Measurements from ENCODE around the gene SH3BP5L. TPM values are rescaled to one million over a fixed set of nuclear protein-coding genes. Genes with fewer than 3 reads are reported as not detected.

The SH3BP5L gene
- 10 to 100 TPM in 5 of 6 experiments, 1 to 10 TPM in 1; 9.8 to 13.1 (median 12.4) TPM for total RNA-seq
- long read RNA-seq: 0 reads

- peak; percentile 92 to 95 (median 94) for DNase-seq
- WGBS (ENCODE audit: insufficient coverage, low coverage, low lambda C conversion rate, missing lambda C conversion rate): under 1% methylated on average over 36 of the region's 56 CpGs
- intact Hi-C loops (cut with DNase I): no loop called here
- Histone ChIP-seq H3K9me3 (no peaks in the 10 kb centered on the region), H3K4me3 (peak within 1 kb of the TSS; percentile 69 to 76 (median 73)), H3K27me3 (no peaks in the 10 kb centered on the region), H3K36me3 (no peaks in the 10 kb centered on the region), H3K4me1 (peaks cover 0 to 30% (median 12%) of the 10 kb centered on the region in 4 donors), H3K27ac (peak within 1 kb of the TSS; percentile 95 to 100 (median 98))
- peak; percentile 85 to 96 (median 92) for ATAC-seq
- TF ChIP-seq CTCF (IDR thresholded peaks at IDR 0.05) (peak; percentile 41 to 74 (median 70)), POLR2A (IDR thresholded peaks at IDR 0.05) (peak; percentile 77)
Measured at GRCh38 chr1:248825909-248826760, at the start of gene SH3BP5L. Gene SH3BP5L (minus strand): TSS chr1:248825915. CDS start chr1:248824935, 980 bp downstream.

GRCh38 chr1:248873993-248874533 lies 48.3 kb upstream of the SH3BP5L start:
- TF ChIP-seq POLR2A (IDR thresholded peaks at IDR 0.05) (no peak), CTCF (IDR thresholded peaks at IDR 0.05) (no peak)
- 9% methylated on average over 23 of the region's 23 CpGs for WGBS (ENCODE audit: insufficient coverage, low coverage, low lambda C conversion rate, missing lambda C conversion rate)
- intact Hi-C loops (cut with DNase I): no loop called here
- ATAC-seq (peak; percentile 55 to 75 (median 66)), DNase-seq (peak in 1 of 3 donors; percentile 59)
- Histone ChIP-seq H3K27ac (peak overlapping the region; percentile 78 to 80 (median 80)), H3K27me3 (no peaks in the 10 kb centered on the region), H3K36me3 (no peaks in the 10 kb centered on the region), H3K9me3 (no peaks in the 10 kb centered on the region), H3K4me3 (peak overlapping the region; percentile 36 to 60 (median 55)), H3K4me1 (peaks cover 0 to 7% (median 0%) of the 10 kb centered on the region in 4 donors)

- intact Hi-C loops (cut with DNase I): no loop called here
Measured at GRCh38 chr1:248873409-248873992, 47.8 kb upstream of the SH3BP5L start.

More at GRCh38 chr1:248873409-248873992, 47.8 kb upstream of the SH3BP5L start:
- Histone ChIP-seq H3K9me3 (no peaks in the 10 kb centered on the region), H3K4me1 (peaks cover 0 to 7% (median 0%) of the 10 kb centered on the region in 4 donors), H3K27me3 (no peaks in the 10 kb centered on the region), H3K4me3 (peak overlapping the region; percentile 36 to 60 (median 55)), H3K36me3 (no peaks in the 10 kb centered on the region), H3K27ac (peak overlapping the region; percentile 78 to 80 (median 80))
- ATAC-seq (peak; percentile 91 to 94 (median 93)), DNase-seq (peak; percentile 91 to 93 (median 91))
- TF ChIP-seq POLR2A (IDR thresholded peaks at IDR 0.05) (peak; percentile 50), CTCF (IDR thresholded peaks at IDR 0.05) (no peak)
- WGBS (ENCODE audit: insufficient coverage, low coverage, low lambda C conversion rate, missing lambda C conversion rate): 2% methylated on average over 23 of the region's 41 CpGs
